Occipital lobe (tissue), 3 donors: ENCODE data around the gene PHACTR3. TPM values are rescaled to one million over a fixed set of nuclear protein-coding genes. Genes with fewer than 3 reads are reported as not detected.
"Not testable (repeated sequence)": the region's sequence is repeated elsewhere in the genome, so short reads cannot be mapped to it uniquely, and the experiment has no call there.

ENCODE experiments used
- DNase-seq: peaks from one replicate; lab custom pipeline; 2025; lab: John Stamatoyannopoulos, UW
- small RNA-seq: library from RNA; depleted of rRNA; stranded (forward); fragments of <200 nt; gene quantifications from one replicate; pipeline ENCODE3, GENCODE V24; 2014
- total RNA-seq: library from RNA; depleted of rRNA; stranded (reverse); fragments of >200 nt; gene quantifications from one replicate; pipeline ENCODE4 v1.2.3, GENCODE V29; 2014

Gene PHACTR3
- total RNA-seq, 1 donor from 2014 or later: 42.1 TPM

GRCh38 chr20:59850018-59850641 is 245.8 kb downstream of the PHACTR3 start:
- DNase-seq: no peak

DNA sequence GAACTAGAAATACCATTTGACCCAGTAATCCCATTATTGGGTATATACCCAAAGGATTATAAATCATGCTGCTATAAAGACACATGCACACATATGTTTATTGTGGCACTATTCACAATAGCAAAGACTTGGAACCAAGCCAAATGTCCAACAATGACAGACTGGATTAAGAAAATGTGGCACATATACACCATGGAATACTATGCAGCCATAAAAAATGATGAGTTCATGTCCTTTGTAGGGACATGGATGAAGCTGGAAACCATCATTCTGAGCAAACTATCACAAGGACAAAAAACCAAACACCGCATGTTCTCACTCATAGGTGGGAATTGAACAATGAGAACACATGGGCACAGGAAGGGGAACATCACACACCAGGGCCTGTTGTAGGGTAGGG is 252.2 kb downstream of the PHACTR3 start:
- not testable (repeated sequence) for DNase-seq

GRCh38 chr20:59856941-59857340 is 252.6 kb downstream of the PHACTR3 start:
- DNase-seq: not testable (repeated sequence)

- DNase-seq: no peak
Observed at GRCh38 chr20:59857966-59858365, 253.6 kb downstream of the PHACTR3 start.

DNA sequence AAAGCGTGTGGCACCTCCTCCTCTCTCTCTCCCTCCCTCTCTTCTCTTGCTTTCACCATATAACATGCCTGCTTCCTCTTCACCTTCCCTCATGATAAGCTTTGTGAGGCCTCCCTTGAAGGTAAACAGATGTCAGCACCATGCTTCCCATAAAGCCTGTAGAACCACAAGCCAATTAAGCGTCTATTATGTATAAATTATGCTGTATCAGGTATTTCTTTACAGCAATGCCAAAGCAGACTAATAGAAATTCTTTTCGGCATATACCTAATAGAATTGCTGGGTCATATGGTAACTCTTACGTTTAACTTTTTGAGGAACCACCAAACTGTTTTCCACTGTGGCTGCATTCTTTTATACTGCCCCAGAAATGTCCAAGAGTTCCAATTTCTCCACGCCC is 254.1 kb downstream of the PHACTR3 start:
- DNase-seq: no peak

DNA sequence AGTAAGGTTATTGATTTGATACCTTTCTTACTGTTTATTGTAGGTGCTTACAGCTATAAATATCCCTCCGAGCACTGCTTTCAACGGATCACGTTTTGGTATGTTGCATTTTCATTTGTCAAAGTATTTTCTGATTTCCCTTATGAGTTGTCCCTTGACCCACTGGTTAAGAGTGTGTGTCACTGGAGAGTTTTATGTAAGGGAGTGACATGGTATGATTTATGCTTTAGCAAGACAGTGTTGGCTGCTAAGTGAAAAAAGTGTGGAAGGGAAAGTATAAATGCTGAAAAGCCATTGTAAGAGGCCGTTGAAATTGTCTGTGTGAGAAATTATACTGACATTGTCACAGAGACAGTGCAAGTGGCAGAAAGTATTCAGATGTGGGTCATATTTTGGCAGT is 257.1 kb downstream of the PHACTR3 start:
- DNase-seq: no peak

DNA sequence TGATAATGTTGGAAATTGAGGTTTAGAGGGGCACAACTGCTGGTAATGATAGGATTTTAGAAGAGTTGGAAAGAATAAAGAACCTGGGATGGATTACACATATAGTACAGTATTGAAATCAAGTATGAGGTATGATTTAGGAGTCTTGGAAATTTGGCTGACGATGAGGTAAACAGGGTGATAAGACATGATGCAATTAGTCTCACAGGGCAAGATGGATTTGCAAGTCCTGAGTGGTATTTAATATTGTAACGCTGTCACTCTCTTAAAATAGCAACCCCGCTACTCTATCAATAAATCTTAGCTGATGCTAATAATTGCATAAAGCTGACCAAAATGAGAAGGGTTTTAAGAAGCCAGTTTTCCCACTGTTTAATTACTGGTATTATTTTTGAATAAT is 258.7 kb downstream of the PHACTR3 start:
- no peak for DNase-seq

DNA sequence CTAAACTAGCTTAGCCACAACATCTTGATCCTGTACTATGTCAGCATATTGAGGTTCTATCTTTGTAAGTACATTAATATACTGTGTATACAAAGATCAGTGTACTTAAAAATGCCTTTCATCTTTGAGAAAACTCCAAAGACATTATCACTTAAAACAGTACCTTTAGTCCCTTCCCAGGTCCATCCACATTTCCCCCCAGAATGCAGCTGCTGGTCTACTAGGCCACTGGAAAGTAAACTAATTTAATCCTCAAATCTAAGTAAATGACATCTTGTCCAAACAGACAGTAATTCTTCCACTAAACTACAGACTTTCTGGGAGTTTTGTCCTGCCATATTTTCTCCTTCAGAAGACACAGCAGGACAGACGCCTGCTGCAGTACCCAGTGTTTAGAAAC is 260.4 kb downstream of the PHACTR3 start:
- no peak for DNase-seq

DNA sequence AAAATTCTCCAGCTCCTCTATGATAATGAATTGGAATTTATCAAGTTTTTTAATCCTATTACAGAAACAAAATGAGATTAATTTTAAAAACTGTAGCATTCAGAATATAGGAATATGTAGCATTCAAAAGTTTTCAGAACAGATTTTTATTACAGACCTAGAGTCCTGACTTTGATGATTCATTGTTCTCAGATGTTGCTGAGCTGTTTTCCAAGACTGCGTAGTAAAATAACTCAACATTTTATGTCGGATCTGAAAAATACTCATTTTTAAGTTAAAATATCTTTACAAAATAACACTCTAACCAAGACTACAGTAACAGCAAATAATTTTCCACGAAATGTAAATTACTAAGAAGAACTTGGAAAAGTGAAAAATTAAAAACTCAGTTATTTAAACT is 262.0 kb downstream of the PHACTR3 start:
- DNase-seq: no peak

DNA sequence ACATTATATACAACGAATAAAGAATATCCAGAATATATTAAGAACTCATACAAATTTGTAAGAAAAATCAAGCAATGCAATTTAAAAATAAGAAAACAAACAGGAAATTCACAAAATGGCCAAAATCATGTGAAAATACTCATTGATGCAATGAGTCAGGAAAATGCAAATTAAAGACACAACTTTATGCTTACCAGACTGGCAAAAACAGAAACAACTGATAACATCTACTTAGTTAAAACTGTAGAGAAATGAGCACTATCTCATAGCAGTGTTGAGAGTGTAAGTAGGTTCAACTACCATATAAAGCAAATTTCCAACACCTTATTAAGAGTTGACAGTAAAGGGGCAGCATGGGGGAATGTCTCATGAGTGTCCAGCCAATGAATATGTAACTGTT is 266.8 kb downstream of the PHACTR3 start:
- no peak for DNase-seq

GRCh38 chr20:59873409-59873808 is 269.1 kb downstream of the PHACTR3 start:
- no peak for DNase-seq

GRCh38 chr20:59880198-59880597 is 275.9 kb downstream of the PHACTR3 start:
- DNase-seq: no peak

DNA sequence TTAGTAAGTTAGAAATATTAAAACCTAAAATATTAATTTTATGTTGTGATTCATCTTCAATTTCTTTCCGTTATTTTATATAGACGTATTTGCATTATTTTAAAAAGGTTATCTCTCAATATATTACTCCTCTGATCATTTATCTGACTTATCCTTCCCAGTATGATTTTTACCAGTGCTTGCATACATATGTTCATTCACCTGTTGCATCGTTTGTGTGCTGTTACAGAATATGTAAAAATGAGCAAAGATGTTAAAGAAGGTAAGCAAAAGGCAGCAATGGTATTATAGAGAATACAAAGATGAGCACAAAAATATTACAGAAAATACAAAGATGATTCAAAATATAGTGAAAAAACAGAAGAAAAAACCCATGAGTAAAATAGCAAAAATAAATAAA is 280.2 kb downstream of the PHACTR3 start:
- DNase-seq: no peak

DNA sequence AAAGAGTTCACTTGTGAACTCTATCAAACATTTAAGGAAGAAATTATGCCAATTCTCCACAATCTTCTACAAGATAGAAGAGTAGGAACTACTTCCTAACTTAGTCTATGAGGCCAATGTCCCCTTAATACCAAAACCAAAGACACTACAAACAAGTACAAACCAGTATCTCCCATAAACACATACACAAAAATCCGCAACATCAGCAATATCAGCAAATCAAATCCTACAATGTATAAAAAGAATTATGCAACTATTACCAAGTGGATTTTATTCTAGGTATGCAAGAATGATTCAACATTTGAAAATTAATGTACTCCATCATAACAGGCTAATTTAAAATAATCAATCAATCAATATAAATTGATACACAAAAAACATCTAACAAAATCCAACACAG is 283.7 kb downstream of the PHACTR3 start:
- DNase-seq: no peak

GRCh38 chr20:59890035-59890434 is 285.7 kb downstream of the PHACTR3 start:
- DNase-seq: not testable (repeated sequence)

DNA sequence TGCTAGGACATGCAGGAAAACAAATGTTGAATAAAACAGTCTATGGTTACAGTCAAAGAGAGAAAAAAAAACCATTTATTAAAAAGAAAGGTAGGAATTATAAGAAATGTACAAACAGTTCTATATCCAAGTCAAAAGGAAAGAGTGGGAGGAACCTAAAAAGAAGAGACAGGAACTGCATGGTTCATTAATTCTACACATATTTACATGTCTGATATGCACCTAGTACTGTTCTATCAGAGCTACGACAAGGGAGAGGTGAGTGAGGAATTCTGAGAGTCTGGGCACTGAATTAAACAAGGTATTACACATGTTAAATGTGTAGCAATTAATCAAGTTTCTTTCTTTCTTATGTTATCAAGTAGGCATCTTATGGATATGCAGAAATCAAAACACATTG is 287.2 kb downstream of the PHACTR3 start:
- DNase-seq: no peak

- no peak for DNase-seq
Observed at GRCh38 chr20:59895908-59896307, 291.6 kb downstream of the PHACTR3 start.

Small RNAs within 50 kb of the gene (small RNA-seq; reads per million reads assigned to genes)
- not detected for gene RNU7-141P
